Transverse colon (tissue), 3 donors: Measurements from ENCODE around the gene UXT.

Source experiments
- CTCF ChIP-seq, 5 experiments: fragments of 200-600 bp in 3 of 5; fragments of 450-650 bp in 2 of 5; sonication (generic) in 3 of 5; IDR thresholded peaks; 1 replicate in 2 of 5; 2 replicates in 3 of 5; pipeline ENCODE4 v1.5.1; 2016 to 2017; ENCODE audit warnings: antibody characterized with exemption in 5 of 5, inconsistent platforms in 3 of 5, mild to moderate bottlenecking in 2 of 5, moderate library complexity in 1 of 5
- EP300 ChIP-seq: sonication (generic); formaldehyde crosslinking; IDR thresholded peaks from one replicate; pipeline ENCODE4 v1.6.1; 2017; ENCODE audit warnings: antibody characterized with exemption, low read depth

GRCh38 chrX:47634871-47635575 lies 24.0 kb downstream of the UXT start:
- TF ChIP-seq CTCF (IDR thresholded peaks at IDR 0.05): no peak
- no peak for TF ChIP-seq EP300
